GM21515 (cell line): ENCODE measurements around the gene PLEKHN1.

Experiments used
- ATAC-seq: cut with Tn5 transposase; IDR thresholded peaks from one replicate; pipeline ENCODE4 v1.9.1; 2021; ENCODE audit not compliant: unreplicated experiment

PLEKHN1 gene

DNA sequence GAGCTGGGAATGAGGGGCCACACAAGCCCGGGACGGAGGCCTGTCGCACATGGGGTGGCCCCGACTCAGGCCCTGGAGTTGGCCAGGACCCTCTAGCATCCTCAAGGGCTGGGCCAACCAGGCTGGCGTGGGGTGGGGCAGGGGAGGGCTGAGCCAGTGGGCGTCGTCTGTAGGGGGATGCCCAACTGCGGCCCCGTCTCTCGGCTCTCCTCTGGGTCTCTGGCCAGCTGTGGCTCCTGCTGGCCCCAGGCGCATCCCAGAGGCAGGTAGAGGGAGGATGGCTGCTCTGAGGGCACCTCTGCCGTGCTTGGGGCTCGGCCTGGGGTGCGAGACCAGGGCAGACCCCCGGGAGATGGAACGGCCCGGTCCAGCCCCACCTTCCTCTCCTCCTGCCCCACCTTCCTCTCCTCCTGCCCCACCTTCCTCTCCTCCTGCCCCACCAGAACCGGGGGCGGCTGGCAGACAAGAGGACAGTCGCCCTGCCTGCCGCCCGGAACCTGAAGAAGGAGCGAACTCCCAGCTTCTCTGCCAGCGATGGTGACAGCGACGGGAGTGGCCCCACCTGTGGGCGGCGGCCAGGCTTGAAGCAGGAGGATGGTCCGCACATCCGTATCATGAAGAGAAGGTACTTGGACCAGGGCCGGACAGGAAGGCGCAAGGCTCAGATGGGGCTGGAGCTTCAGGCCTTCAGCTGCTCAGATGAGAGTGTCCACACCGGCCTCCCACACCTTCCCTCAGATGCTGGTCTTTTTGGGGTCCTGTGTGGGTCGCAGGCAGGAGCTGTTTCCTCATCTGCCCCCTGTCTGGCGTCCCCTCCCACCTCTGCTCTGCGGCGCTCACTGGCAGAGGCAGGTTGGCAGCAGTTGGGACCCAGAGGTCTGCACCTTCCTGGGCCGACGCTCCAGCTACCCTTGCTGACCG, 36.3 kb upstream of the PLEKHN1 start:
- no peak for ATAC-seq

DNA sequence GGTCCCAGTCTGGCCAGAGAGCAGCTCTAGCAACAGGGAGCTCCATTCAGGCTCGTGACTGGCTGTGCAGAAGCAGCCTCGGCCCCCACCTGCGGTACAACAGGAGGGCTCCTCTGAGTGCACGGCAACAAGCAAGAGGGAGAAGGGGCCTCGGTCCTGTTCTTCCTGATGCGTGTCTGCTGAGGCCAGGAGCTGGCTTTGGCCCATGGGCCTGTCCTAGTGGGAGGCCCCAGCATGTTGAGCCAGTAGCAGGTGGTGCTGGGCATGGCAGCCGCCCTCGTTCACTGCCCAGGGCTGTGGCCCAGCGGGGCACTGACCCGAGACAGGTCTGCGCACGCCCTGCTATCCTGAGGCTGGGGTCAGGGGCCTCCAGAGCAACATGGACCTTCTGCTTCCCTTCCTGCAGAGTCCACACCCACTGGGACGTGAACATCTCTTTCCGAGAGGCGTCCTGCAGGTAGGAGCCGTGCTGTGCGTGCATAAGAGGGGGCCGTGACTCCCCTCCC, 35.6 kb upstream of the PLEKHN1 start:
- ATAC-seq: no peak

DNA sequence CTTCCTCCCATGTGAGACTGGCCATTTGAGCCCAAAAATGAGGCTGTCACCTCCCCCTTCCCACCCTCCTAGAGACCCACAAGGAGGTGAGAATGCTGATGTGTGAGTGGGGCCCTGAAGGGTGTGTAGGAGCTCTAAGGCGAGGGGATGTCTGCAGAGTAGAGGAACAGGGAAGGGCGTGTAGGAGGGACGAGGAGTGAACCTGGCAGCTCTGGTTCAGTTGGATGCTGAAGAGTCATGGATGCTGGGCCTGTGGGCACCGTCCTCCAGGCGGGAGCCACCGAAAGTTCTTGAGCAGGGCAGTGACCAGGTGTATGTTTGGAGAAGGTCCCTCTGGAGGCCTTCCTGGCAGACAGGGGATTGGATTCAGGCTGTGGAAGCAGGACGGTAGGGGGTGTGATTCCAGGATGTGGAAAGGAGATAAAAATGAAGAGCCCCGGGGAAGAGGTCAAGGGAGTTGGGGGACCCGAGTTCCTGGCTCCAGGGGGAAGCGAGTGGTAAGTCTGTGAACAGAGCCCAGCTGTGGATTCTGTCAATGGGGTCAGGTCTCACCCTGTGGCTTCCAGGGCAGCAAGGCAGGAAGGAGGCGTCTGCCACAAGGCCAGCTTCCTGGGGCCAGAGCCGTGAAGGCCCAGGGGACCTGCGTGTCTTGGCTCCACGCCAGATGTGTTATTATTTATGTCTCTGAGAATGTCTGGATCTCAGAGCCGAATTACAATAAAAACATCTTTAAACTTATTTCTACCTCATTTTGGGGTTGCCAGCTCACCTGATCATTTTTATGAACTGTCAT, 34.7 kb upstream of the PLEKHN1 start:
- ATAC-seq: no peak

DNA sequence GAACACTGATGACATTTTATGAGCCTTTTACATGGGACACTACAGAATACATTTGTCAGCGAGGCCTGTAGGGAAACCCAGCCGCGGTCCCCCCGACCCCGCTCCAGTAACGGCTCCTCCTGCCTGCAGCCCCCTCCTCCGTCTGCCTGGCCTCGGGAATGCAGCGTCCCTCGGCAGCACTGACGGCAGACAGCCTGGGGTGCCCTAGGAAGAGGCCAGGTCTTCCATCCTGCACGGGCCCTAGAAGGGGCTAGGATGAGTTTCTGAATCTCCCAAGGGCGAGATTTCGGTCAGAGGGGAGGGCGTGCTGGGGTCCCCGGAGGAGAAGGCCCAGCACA, 34.1 kb upstream of the PLEKHN1 start:
- ATAC-seq: no peak

DNA sequence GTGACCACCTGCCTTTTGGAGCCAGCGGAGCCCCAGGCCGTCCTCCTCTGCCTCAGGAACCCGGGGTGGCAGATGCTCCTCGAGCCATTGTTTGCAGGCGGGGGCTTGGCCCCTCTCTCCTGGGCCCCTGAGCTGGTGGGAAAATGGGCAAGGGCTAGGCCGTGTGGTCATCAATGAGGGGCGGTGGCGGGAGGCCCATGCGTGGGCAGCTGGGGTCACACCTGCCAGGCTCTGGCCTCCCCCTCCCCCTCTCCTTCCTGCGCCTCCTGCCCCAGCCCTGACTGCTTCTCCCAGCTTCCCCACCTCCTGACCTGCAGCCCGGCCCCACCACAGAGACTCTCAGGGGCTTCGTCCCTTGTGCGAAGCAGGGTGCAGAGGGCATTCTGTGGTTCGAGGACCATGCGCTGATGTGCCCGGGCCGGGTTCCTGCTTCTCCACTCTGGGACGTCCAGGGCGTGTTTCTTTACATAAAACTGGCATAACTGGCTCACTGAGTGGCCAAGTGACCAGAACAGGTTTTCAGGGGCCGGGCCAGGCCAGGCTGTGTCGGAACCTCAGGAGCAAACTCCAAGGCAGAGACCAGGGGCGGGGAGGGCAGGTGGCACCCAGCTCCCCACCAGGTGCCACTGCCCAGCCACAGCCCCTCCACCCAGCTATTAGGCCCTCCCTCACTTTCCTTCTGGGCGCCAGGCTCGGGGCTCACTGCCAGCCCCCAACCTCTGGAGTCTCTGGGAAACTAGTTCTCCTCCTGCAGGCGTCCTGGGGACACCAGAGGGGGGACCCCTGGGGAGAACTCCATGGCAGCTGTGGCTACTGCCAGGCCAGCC, 33.3 kb upstream of the PLEKHN1 start:
- ATAC-seq: no peak

DNA sequence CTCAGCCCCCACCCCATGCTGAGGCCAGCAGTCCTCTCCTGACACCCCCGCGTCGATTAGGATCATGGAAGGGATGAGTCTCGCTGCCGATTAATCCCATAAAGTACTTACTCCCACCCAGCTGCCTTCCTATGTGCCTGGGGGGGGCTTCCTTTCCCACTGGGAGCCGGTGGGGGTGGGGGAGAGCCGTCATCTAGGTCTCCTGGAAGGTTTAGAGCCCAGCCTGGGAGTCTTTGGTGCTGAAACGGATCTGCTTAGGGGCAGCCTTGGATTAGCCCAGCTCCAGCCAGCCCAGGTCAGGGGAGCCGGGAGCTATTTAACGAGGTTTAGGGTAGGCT, 32.7 kb upstream of the PLEKHN1 start:
- no peak for ATAC-seq

DNA sequence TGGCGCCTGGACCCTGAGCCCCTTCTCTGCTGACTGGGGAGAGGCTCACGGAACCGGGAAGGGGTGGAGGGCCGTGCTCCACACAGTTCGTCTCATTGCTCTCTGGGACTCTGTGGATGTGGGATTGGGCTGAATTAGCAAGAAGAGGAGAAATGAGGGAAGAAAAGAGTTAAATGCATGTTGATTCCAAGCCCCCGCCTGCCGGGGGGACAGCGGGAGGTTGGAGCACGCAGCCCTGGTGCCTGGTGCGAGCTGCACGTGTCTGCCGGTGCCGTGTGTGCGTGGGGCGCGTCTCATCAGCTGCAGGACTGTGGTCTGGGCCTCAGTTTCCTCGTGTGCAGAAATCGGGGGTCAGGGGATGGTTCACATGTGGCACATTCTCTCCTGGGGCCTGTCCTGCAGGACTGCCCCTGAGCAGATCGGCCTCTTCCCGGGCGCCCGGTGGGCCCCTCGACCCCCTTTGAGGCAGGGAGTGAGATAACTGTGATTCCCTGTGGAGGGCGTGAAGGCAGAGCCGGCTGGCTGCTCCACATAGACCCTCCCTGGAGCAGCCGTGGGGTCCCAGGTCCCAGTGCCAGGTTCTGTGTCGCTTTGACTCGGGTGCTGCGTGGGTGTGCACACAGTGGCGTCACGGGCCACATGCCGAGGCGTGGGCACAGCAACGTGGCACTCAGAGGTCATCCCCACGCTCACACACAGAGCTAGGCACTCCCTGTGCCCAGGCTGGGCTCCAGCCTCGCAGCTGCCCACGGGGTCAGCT, 31.1 kb upstream of the PLEKHN1 start:
- ATAC-seq: no peak

DNA sequence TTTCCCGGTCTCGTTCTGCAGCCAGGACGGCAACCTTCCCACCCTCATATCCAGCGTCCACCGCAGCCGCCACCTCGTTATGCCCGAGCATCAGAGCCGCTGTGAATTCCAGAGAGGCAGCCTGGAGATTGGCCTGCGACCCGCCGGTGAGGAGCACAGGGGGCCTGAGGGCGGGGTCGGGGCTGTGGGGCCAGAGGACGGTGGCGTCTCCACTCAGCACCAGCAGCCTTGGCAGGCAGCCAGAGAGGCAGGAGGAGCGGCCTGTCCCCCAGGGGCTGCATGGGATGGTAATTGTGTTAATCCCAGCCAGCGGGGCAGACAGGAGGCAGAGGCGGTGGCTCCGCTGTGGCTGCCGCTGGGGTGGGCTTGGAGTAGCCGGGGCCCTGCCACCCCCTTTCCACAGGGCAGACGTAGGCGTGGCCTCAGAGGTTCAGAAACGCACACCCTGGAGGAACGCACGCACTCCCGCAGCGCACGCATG, 30.5 kb upstream of the PLEKHN1 start:
- no peak for ATAC-seq

DNA sequence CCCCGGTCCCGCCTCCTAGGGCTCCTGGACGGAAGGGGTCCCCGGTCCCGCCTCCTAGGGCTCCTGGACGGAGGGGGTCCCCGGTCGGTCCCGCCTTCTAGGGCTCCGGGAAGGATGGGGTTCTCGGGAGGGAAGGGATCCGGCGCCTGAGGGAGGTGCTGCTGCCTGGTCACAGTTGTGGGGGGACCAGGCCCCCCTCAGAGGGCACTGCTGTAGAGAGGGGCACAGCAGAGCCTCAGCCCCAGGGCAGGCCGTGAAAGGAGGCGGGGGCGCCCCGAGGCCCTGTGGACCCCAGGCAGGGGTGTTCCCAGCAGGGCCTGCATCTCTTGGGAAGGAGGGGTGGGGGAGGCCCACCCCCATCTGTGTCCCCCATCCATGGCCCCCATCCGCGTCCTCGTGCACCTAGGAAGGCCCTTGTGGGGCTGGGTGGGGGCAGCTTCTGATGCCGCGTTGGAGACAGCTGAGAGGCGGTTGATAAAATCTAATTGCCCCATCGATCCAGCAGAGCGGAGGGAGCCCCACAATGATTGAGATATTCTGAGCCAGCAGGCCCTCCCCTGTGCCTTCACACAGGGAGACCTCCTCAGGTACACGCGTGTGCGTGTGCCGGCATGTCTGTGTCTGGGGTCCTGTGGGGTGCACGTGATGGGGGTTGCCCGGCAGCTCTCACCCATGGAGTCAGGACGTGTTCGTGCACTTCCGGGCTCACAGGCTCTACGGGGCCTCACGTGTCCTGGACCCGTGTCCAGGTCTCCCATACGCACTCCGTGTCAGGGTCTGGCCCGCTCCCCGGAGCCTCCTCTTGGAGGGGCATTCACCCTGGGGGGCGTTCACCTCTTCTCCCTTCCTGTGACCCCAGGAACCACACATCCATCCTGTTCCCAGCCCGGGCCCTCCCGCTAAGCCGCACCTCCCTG, 29.7 kb upstream of the PLEKHN1 start:
- ATAC-seq: no peak

DNA sequence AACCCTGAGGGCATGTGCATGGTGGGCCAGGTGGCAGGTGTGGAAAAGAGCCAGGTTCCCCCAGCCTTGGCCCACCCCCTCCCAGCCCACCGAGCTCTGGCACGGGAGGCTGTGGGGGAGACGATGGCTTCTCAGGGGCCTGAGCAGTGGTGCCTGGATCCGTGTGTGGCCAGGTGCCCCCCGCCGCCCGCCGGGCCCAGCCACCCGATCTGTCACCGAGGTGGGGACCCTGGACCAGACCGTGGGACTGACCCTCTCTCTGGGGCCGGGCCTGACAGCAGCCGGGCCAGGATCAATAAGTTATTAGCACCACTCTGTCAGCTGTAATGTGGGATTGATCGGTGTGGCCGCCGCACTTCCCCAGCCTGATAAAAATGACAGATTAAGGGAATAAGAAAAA, 28.8 kb upstream of the PLEKHN1 start:
- no peak for ATAC-seq

DNA sequence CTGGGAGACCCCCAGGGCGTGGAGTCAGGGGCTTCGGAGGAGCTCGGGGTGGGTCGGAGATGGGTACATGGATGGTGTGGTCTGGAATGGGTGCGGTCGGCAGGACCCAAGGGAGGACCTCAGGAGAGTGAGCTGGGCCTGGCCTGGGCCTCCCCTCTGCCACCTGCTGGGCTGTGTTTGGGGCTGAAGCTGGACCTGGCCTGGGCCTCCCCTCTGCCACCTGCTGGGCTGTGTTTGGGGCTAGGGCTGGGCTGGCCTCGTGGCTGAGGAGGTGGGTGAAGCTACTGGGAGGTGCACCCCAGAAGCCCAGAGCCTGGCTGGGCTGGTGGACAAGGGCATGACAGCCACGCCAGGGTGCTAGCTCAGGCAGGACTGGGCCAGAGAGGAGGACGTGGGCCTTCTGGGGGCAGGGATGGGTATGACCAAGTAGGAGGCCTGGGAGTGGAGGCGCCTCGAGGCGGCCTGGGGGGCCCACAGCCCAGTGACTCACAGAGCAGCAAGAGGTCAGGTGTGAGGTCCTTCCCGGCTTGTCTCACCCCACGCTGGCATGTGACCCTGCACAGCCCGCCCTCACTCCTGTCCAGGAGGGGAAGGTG, 28.1 kb upstream of the PLEKHN1 start:
- no peak for ATAC-seq

DNA sequence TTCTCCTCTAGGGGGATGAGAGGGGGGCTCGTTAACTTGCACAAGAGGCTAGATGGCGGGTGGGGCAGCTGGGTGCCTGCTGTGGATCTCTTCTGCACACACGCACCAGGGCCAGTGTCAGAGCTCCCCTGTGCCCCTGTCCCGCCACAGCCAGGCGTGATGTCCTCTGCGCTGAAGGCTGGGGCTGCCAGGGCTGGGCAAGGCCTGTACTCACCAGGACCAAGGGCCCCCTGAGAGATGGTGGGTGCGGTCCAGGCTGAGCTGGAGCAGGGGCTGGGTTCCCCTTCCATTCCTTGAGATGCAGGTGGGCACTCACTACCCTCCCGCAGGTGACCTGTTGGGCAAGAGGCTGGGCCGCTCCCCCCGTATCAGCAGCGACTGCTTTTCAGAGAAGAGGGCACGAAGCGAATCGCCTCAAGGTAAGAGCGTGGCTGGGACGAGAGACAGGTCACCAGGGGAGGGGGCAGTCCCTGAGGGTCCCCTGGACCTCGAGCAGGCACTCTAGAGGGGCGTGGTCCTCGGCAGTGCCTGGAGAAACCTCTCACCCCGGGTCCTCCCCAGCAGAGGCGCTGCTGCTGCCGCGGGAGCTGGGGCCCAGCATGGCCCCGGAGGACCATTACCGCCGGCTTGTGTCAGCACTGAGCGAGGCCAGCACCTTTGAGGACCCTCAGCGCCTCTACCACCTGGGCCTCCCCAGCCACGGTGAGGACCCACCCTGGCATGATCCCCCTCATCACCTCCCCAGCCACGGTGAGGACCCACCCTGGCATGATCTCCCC, 27.4 kb upstream of the PLEKHN1 start:
- ATAC-seq: no peak

DNA sequence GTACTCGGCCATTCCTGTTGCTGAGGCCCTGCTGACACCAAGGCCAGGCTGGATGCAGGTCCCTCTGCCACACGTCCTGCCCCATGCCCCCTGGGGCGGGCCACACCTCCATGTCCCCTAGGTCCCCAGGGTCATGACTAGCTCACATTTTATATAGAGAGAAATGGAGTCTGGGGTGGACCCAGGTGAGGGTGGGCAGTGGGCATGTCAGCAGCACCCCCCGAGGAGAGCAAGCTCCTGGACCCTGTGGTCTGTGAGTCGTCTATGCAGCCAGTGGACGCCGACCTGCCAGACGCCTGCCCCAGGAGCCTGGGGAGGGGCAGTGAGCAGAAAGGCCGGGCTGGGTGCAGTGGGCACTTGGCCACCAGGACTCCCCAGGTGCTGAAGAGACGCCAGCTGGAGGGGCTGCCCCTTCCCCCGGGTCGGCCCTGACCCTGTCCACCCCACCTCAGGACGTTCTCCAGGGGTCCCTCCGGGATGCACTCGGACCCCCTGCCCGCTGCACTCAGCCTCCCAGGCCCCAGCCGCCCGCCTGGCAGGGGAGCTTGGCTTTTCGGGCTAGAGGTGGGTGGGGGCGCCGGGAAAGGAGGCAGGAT, 26.7 kb upstream of the PLEKHN1 start:
- ATAC-seq: no peak

DNA sequence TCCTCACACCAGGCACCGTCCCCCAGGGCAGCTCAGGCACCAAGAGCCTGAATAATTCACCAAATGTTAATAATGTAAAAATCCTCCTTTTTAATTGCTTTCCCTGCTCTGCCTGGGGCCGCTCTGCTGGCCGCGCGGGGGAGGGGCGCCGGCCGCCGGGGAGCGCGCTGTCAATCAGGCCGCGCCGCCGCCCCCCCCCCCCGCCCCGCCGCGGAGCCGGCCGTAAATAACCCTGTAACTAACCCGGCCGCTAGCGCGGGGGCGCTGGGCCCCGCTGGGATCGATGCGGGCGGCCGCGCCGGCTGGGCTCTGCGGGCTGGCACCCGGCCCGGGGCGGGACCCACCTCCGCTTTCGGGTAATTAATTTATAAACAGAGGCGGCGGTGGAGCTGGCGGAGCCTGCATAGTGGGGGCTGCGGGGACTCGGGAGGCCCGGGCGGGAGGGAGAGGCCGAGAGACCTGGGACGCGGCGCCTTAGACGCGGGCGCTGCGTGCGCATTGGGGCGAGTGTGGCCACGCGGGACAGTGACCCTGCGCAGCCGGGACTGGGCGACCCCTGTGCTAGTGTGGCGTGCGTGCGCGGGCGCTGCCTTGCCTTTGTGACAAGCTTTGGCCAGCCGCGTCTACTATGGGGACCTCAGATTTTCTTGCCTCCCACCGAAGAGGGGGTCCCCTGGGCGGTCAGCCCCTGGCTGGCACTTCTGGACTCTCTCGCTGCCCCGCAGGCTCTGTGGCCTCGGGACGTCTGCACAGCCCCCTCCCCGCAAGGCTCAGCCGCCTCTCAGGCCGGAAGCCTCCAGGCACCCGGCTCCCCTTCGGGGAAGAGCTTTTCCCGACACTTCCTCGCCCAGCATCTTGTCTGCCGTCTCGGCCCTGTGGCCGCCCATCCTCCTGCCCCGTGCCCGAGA, 25.9 kb upstream of the PLEKHN1 start:
- ATAC-seq: no peak

DNA sequence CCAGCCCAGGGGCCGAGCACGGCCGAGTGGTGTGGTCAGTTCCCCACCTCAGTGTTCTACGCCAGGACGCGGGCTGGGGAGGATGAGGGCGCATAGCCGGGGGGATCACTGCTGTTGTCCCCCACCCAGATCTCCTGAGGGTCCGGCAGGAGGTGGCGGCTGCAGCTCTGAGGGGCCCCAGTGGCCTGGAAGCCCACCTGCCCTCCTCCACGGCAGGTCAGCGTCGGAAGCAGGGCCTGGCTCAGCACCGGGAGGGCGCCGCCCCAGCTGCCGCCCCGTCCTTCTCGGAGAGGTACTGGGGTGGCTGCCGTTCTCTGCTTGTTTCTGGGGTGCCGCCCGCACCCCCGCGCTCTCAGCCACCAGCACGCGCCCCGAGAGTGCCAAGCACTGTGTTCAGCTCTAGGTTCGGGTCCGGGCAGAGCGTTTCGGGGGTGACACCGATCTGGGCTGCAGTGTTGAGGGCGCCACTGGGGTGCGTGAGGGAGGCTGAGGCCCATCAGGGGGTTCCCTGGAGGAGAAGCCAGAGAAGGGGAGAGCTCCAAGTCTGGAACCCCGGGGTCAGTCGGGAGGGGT, 25.2 kb upstream of the PLEKHN1 start:
- no peak for ATAC-seq

DNA sequence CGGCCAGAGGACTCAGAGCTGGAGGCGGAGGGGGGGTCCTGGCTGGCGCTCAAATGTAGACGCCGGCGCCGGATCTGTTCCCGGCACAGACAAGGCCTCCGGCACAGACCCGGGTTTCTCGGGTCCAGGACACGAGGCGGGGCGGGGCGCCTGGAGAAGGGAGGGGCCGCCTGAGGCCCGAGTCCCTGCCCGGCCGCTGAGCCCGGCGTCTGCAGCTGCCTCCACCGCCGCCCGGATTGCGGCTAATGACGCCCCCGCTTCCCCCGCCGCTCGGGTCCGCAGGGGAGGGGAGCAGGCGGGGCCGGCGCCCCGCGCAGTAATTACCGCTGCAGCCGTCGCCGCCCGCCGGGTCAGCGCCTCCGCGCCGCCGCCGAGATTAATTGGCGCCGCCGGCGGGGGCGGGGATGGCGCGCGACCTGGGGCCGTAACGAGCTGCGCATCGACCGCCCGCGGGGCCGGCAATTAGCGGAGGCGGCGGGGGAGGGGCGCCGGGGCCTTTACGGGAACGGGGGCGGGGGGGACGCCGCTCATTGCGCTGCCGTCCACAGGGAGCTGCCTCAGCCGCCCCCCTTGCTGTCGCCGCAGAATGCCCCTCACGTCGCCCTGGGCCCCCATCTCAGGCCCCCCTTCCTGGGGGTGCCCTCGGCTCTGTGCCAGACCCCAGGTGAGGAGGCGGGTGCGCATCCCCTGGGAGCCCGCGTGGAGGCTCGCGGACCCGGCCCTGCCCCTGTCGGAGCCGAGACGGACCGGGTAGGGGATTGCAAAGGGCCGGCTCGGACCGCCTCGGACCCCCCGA, 24.5 kb upstream of the PLEKHN1 start:
- no peak for ATAC-seq
